HG02884 (cell line): ENCODE measurements around the gene PWP1.

ENCODE experiments used
- ATAC-seq: cut with Tn5 transposase; IDR thresholded peaks from one replicate; pipeline ENCODE4 v1.9.1; 2021; ENCODE audit warnings: mild to moderate bottlenecking, moderate library complexity; ENCODE audit not compliant: unreplicated experiment

The PWP1 gene

GRCh38 chr12:107732365-107732764 lies 46.8 kb downstream of the PWP1 start:
- no peak for ATAC-seq

- no peak for ATAC-seq
These were observed 48.5 kb downstream of the PWP1 start for GRCh38 chr12:107734139-107734538.

DNA sequence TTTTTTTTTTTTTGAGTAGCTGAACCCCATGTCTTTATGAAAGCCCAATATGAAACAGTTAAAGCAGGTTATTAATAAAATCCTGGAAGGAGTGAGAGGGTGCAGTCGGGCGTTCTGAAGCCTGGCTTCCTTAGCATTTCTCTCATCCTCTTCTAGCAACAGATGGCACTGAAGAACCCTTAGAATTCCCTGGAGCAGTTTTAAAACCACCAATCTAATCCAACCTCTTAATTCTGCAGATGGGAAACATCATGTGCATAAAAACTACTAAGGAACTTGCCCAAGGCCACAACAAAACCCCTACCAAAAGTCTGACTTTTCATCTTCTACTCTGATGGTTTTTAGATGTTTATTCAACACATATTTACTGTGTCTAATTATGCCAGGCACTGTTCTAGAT lies 50.2 kb downstream of the PWP1 start:
- no peak for ATAC-seq

- peak; percentile 92 for ATAC-seq
These were observed 51.3 kb downstream of the PWP1 start for GRCh38 chr12:107736914-107737313.

- ATAC-seq = no peak
These were observed 62.9 kb downstream of the PWP1 start for GRCh38 chr12:107748472-107748871.

DNA sequence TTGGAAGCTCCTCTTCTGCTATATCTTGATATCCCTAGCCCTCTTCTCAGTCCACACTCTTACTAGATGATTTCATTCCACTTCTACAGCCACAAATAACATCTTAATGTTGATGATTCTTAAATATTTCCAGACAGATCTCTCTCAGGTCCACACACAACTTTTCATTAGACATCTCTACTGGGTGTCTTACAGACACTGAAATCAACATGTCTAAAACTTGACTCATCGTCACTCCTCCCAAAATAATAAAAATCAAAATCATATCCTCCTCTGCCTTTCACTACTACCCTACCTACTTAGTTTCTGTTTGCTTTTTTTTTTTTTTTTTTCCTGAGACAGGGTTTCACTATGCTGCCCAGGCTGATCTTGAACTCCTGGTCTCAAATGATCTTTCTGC lies 63.5 kb downstream of the PWP1 start:
- ATAC-seq = no peak

- ATAC-seq = no peak
These were observed 73.8 kb downstream of the PWP1 start for GRCh38 chr12:107759410-107759809.

DNA sequence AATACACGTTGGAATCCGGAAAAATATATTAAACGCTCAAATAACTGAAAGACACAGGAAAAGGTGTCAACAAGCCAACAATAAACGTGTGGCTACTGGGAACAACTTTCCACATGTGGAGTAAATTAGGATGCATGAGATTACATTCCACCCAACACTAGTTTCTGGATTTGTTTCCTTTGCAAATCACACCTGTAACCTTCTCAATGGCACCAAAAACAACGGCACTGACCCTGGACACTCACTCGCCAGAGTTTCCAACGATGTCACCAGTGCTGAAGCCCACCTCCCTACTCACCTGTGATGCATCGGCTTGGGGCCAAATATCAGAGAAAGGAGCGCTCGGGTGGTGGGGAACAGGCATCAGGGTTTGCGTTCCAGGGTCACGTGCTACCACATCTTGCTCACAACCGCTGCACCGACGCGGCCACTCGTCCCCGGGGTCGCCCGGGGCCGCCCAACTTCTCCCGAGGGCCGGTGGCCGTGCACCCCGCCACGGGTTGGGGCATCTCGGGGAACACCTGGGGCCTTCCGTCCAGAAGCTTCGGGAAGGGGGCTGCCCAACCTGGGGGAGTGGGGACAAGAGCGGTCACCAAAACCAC lies 74.7 kb downstream of the PWP1 start:
- peak; percentile 10 for ATAC-seq

DNA sequence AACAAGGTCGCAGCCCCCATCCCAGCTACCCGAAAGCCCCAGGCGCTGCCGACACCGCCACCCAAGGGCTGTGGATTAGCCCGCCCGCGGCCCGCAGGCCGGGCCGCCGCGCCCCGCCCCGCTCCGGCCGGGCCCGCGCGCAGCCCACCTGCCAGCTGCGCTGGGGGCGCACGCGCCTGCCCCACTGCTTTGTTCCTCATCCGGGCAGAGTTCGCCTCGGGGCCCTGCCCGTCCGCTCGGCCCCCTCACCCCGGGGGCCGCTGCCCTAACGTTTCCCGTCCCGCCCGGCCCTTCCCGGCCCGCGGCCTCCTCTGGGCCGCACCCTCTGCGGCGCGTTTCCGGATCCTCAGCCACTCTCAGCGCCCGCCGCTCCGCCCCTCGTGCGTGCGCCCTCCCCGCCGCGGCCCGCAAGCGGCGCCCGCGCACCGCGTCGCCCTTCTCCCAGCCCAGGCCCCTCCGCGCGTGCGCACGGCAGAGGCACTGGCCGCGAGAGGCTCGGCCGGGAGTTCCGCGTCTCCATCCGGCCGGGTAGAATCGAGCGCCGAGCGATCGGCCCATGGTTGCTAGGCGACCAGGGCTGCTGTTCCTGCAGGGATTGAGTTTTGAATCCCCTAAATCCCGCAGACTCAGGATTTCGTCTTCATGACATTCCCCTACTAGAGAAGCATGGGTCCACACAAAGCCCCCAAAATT lies 75.4 kb downstream of the PWP1 start, which contains the start of gene PRDM4:
Gene PRDM4, minus strand, starts transcription at position 329 of the 693 bp plus-strand sequence. CDS start 622 bp downstream, outside the sequence.
- peak; percentile 95 for ATAC-seq

DNA sequence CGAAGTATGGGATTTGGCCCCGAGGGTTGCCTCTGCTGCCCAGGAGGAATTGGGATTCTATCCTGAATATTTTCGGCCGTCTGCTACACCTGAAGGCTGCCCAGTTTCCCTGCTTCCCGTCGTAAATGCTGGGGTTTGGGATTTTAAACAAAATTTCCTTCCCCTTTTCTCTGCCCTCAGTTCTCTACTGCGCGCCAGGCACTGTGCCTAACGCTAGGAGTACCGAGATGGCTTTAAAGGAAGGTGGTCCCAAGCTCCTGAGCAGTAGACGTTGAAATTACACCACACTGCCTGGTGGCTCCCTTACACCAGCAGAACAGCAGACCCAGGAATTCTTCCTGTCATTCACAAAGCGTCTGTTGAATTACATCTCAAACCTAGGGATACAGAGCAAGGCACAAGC lies 75.9 kb downstream of the PWP1 start:
- ATAC-seq = no peak
